Panc1 (cell line): ENCODE results near the gene RASGRF2. TPM values are rescaled to one million over a fixed set of nuclear protein-coding genes. Genes with fewer than 3 reads are reported as not detected.

ENCODE experiments used
- ATAC-seq: fragments of 200-7000 bp; cut with Tn5 transposase; 2 replicates; pipeline ENCODE4 v1.9.1; 2020; ENCODE audit warnings: mild to moderate bottlenecking, moderate library complexity
- BruUV-seq: library from RNA; stranded (reverse); fragments of 400-500 nt; replicated peaks from 2 replicates; lab custom pipeline; 2021; lab: Mats Ljungman, UMichigan
- CTCF ChIA-PET: fragments of 300-600 bp; sonication (Branson Sonifier 250); formaldehyde crosslinking; loops from one replicate; lab custom pipeline; 2022; ENCODE audit warnings: antibody characterized with exemption; lab: Charles Lee
- POLR2A ChIA-PET: fragments of 300-600 bp; sonication (Branson Sonifier 250); formaldehyde crosslinking; loops from one replicate; lab custom pipeline; 2022; ENCODE audit warnings: antibody characterized with exemption; lab: Charles Lee
- DNase-seq: peaks from one replicate; pipeline ENCODE4 v3.0.0-alpha.2; 2010; ENCODE audit warnings: low read depth, low spot score
- H3K27ac ChIP-seq: 2 replicates; pipeline ENCODE4 v1.5.1; 2011; ENCODE audit warnings: mild to moderate bottlenecking, low read length, inconsistent platforms
- H3K27me3 ChIP-seq: fragments of 200-500 bp; sonication (Bioruptor generic); 2 replicates; pipeline ENCODE4 v1.6.0; 2014; ENCODE audit warnings: low read length, inconsistent platforms; ENCODE audit not compliant: control insufficient read depth, insufficient read depth
- H3K36me3 ChIP-seq: fragments of 200-500 bp; sonication (Bioruptor generic); 2 replicates; pipeline ENCODE4 v1.5.1; 2014; ENCODE audit warnings: inconsistent platforms, mild to moderate bottlenecking, low read length, moderate library complexity; ENCODE audit not compliant: control insufficient read depth, insufficient read depth
- H3K4me1 ChIP-seq: 2 replicates; pipeline ENCODE4 v1.5.1; 2011; ENCODE audit warnings: inconsistent platforms, mild to moderate bottlenecking, low read length, moderate library complexity; ENCODE audit not compliant: control insufficient read depth, insufficient read depth
- H3K4me3 ChIP-seq, 2 experiments: 2 replicates each; pipeline ENCODE4 v1.5.1; 2011 to 2012; ENCODE audit warnings: low read depth in 2 of 2, low read length in 2 of 2, mild to moderate bottlenecking in 2 of 2, inconsistent platforms in 1 of 2, moderate library complexity in 1 of 2
- H3K9me3 ChIP-seq: fragments of 200-500 bp; sonication (Bioruptor generic); 2 replicates; pipeline ENCODE4 v1.5.1; 2014; ENCODE audit warnings: low read depth, mild to moderate bottlenecking, inconsistent platforms, low read length, moderate library complexity; ENCODE audit not compliant: control insufficient read depth, insufficient read depth
- CTCF ChIP-seq: fragments of 450-650 bp; IDR thresholded peaks from 2 replicates; pipeline ENCODE4 v1.5.1; 2017; ENCODE audit warnings: mild to moderate bottlenecking
- POLR2AphosphoS5 ChIP-seq: IDR thresholded peaks from 2 replicates; pipeline ENCODE4 v1.6.1; 2012; ENCODE audit warnings: mild to moderate bottlenecking, low read depth, low read length, moderate library complexity
- SIN3A ChIP-seq: IDR thresholded peaks from 2 replicates; pipeline ENCODE4 v1.6.1; 2012; ENCODE audit warnings: low read depth, mild to moderate bottlenecking, low read length, moderate library complexity, borderline replicate concordance; ENCODE audit not compliant: insufficient read depth
- TCF7L2 ChIP-seq: IDR thresholded peaks from 2 replicates; pipeline ENCODE4 v1.6.1; 2011; ENCODE audit warnings: mild to moderate bottlenecking, low read depth, low read length, inconsistent platforms
- in situ Hi-C: cut with HindIII; loops from 2 replicates; pipeline ENCODE4 v1.10.0; 2016; ENCODE audit warnings: low sequenced_read_pairs, low pct_unique_long_range_greater_than_20kb
- intact Hi-C: fragments of 100-400 bp; cut with micrococcal nuclease; formaldehyde crosslinking; loops from one replicate; pipeline ENCODE4 v1.10.0; 2022; ENCODE audit not compliant: unreplicated experiment
- total RNA-seq: library from RNA; stranded (reverse); gene quantifications from one replicate; pipeline ENCODE4 v1.2.1, GENCODE V29; 2021; ENCODE audit not compliant: unreplicated experiment
- TF ChIP-seq, protein P1 (sequence below), 2 experiments: IDR thresholded peaks; 2 replicates each; pipeline ENCODE4 v1.6.1; 2011 to 2012; ENCODE audit warnings: low read depth in 2 of 2, control low read depth in 1 of 2, low read length in 1 of 2, mild to moderate bottlenecking in 1 of 2, moderate library complexity in 1 of 2; ENCODE audit not compliant: insufficient read depth in 1 of 2

RASGRF2 gene
- total RNA-seq, 1 experiment from 2014 or later, result 4.7 TPM

GRCh38 chr5:80921026-80921425 lies 39.1 kb upstream of the RASGRF2 start:
- ATAC-seq, result no peak
- BruUV-seq, result no TSS peak

GRCh38 chr5:80925931-80926330 lies 34.2 kb upstream of the RASGRF2 start:
- H3K9me3 ChIP-seq, result no peaks in the 10 kb centered on the region
- ATAC-seq (no peak), DNase-seq (no peak)
- H3K36me3 ChIP-seq, result no peaks in the 10 kb centered on the region
- H3K4me1 ChIP-seq, result no peaks in the 10 kb centered on the region
- no peak for TF ChIP-seq TCF7L2
- BruUV-seq, result no TSS peak
- no peaks in the 10 kb centered on the region for H3K27me3 ChIP-seq
- POLR2A ChIA-PET, result no interaction called here
- CTCF ChIA-PET, result no interaction called here
- H3K4me3 ChIP-seq, result no peak overlapping the region
- intact Hi-C loops, result no loop called here
- in situ Hi-C loops, result no loop called here
- H3K27ac ChIP-seq, result no peak overlapping the region

More at GRCh38 chr5:80921026-80921425, 39.1 kb upstream of the RASGRF2 start:
- no peaks in the 10 kb centered on the region for H3K9me3 ChIP-seq
- H3K27me3 ChIP-seq, result no peaks in the 10 kb centered on the region
- no peaks in the 10 kb centered on the region for H3K36me3 ChIP-seq
- no peak for DNase-seq
- in situ Hi-C loops (no loop called here), intact Hi-C loops (no loop called here)
- TF ChIP-seq SIN3A (no peak), POLR2AphosphoS5 (no peak)
- TF ChIP-seq, protein P1, sequence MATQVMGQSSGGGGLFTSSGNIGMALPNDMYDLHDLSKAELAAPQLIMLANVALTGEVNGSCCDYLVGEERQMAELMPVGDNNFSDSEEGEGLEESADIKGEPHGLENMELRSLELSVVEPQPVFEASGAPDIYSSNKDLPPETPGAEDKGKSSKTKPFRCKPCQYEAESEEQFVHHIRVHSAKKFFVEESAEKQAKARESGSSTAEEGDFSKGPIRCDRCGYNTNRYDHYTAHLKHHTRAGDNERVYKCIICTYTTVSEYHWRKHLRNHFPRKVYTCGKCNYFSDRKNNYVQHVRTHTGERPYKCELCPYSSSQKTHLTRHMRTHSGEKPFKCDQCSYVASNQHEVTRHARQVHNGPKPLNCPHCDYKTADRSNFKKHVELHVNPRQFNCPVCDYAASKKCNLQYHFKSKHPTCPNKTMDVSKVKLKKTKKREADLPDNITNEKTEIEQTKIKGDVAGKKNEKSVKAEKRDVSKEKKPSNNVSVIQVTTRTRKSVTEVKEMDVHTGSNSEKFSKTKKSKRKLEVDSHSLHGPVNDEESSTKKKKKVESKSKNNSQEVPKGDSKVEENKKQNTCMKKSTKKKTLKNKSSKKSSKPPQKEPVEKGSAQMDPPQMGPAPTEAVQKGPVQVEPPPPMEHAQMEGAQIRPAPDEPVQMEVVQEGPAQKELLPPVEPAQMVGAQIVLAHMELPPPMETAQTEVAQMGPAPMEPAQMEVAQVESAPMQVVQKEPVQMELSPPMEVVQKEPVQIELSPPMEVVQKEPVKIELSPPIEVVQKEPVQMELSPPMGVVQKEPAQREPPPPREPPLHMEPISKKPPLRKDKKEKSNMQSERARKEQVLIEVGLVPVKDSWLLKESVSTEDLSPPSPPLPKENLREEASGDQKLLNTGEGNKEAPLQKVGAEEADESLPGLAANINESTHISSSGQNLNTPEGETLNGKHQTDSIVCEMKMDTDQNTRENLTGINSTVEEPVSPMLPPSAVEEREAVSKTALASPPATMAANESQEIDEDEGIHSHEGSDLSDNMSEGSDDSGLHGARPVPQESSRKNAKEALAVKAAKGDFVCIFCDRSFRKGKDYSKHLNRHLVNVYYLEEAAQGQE (IDR thresholded peaks at IDR 0.05; ENCODE audit: insufficient read depth in 1 of 2, low read depth in 2 of 2, low read length in 1 of 2), result peak; percentile 79 to 80
- POLR2A ChIA-PET, result no interaction called here
- H3K4me1 ChIP-seq, result no peaks in the 10 kb centered on the region
- H3K4me3 ChIP-seq, result no peak overlapping the region
- H3K27ac ChIP-seq, result no peak overlapping the region
- CTCF ChIA-PET, result no interaction called here

DNA sequence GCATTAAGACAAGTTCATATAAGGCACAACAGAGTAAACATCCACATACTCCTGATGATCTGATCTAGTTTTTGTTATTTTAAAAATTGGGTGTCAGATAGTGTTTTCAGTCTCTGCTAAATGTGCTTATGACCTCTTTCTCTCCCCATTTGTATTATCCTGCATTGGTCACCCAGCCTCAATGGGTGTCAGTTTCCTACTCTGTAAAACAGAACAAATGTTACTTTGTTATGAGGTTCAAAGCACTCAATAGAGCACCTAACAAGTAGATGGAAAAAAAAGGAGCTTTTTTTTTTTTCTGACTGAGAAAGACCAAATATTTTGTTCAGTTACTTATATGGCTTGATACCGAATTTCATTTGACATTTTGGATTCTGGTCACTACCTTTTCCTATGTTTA lies 33.6 kb upstream of the RASGRF2 start:
- Histone ChIP-seq H3K4me1 (no peaks in the 10 kb centered on the region), H3K27ac (no peak overlapping the region), H3K9me3 (no peaks in the 10 kb centered on the region), H3K27me3 (no peaks in the 10 kb centered on the region), H3K4me3 (no peak overlapping the region), H3K36me3 (no peaks in the 10 kb centered on the region)
- ATAC-seq (no peak), DNase-seq (no peak)
- BruUV-seq, result no TSS peak
- TF ChIP-seq, protein P1 (IDR thresholded peaks at IDR 0.05; ENCODE audit: insufficient read depth in 1 of 2, low read depth in 2 of 2, low read length in 1 of 2), result no peak
- no peak for TF ChIP-seq CTCF
- no peak for TF ChIP-seq POLR2AphosphoS5
- TF ChIP-seq SIN3A, result no peak
- no peak for TF ChIP-seq TCF7L2
- CTCF ChIA-PET, result no interaction called here
- in situ Hi-C loops (no loop called here), intact Hi-C loops (no loop called here)
- POLR2A ChIA-PET, result no interaction called here
